GM12873 (cell line): Measurements from ENCODE around the gene TFEB.

Experiments used
- CTCF ChIP-seq: IDR thresholded peaks from 2 replicates; pipeline ENCODE4 v1.5.1; 2012; ENCODE audit warnings: low read depth, mild to moderate bottlenecking, moderate library complexity, low read length, control low read depth; ENCODE audit not compliant: insufficient read depth; ENCODE audit errors: missing control alignments

The TFEB gene

GRCh38 chr6:41700463-41701347 is 34.7 kb downstream of the TFEB start:
- TF ChIP-seq CTCF = no peak

- TF ChIP-seq CTCF = no peak
Measured at GRCh38 chr6:41699063-41699462, 36.3 kb downstream of the TFEB start.

DNA sequence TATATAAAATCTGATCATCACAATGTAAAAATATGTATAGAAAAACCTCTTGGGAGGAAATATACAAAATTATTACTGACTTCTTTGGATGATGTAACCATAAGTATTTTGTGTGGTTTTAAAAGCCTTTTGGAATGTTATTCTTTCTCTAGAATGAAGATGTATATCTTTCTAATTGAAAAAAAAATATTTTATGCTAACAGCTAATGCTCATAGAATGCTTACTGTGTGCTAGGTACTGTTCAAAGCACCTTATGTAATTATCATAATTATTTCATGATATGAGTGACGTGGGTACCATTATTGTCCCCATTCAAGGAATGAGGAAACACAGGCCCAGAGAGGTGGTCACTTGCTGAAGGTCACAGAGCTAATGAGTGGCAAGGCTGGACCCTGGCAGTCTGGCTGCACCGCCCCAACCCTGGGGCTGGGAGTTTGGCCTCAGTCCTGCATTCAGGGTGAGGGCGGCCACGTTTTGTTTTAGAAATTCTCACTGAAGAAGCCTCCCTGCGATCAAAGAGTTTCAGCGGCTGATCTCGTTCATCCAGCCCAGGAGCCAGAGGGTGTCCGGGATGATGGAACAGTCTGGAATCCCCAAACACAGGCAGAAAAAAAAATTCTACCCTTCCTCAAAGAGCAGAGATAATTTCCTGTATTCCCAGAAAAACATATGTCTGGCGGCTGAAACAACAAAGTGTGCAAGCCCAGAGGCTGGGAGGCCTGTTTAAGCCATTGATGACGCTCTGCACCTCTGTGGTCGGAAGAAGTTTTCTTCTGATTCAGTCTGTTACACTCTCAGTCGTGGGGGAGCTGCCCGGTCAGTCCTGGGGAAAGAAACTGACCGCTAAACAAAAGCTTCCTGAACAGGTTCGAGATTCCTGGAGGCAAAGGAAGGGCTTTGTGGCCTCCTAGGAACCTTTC is 37.3 kb downstream of the TFEB start:
- TF ChIP-seq CTCF = no peak

DNA sequence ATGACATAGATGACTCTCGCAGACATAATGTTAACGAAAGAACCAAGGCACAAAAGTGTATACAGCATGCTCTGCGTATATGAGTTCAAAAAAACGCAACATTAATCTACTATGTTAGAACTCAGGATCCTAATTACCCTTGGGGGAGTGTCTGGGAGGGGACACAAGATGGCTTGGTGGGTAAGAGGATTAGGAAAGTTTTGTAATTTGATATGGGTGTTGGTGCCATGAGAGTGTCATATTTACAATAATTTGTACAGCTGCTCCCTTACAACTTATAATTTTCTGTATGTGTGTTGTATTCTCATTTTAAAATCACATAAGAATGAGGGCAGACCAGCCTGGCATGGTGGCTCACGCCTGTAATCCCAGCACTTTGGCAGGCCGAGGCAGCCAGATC is 38.6 kb downstream of the TFEB start:
- TF ChIP-seq CTCF = no peak

GRCh38 chr6:41695825-41696224 is 39.6 kb downstream of the TFEB start:
- TF ChIP-seq CTCF = no peak

GRCh38 chr6:41694815-41695526 is 40.4 kb downstream of the TFEB start:
- no peak for TF ChIP-seq CTCF
